Mesendoderm (in vitro differentiated cells): ENCODE measurements around the gene SHANK3.
"Not testable (repeated sequence)": the region's sequence is repeated elsewhere in the genome, so short reads cannot be mapped to it uniquely, and the experiment has no call there.

Experiments used
- DNase-seq: peaks from one replicate; pipeline ENCODE4 v3.0.0; 2013
- H2AK5ac ChIP-seq: 2 replicates; pipeline ENCODE4 v1.6.1; 2013; ENCODE audit warnings: low read length, inconsistent platforms
- H2BK120ac ChIP-seq: 2 replicates; pipeline ENCODE4 v1.6.1; 2013; ENCODE audit warnings: low read depth, mild to moderate bottlenecking, low read length, moderate library complexity, mixed read lengths
- H2BK15ac ChIP-seq: replicated peaks from 2 replicates; pipeline ENCODE4 v1.6.1; 2013; ENCODE audit warnings: low read depth, mild to moderate bottlenecking, moderate library complexity
- H2BK5ac ChIP-seq: 2 replicates; pipeline ENCODE4 v1.6.1; 2013; ENCODE audit warnings: low read length, inconsistent platforms
- H3K18ac ChIP-seq: 2 replicates; pipeline ENCODE4 v1.6.1; 2013; ENCODE audit warnings: mild to moderate bottlenecking, low read length, mixed read lengths
- H3K23ac ChIP-seq: one replicate; pipeline ENCODE4 v1.6.1; 2013; ENCODE audit warnings: low read length
- H3K27ac ChIP-seq: 2 replicates; pipeline ENCODE4 v1.5.1; 2013; ENCODE audit warnings: low read depth, mild to moderate bottlenecking, inconsistent platforms, low read length, moderate library complexity
- H3K27me3 ChIP-seq: 2 replicates; pipeline ENCODE4 v1.6.1; 2013; ENCODE audit warnings: low read length, control low read depth, mild to moderate bottlenecking, inconsistent platforms; ENCODE audit not compliant: insufficient read depth, poor library complexity
- H3K36me3 ChIP-seq: 2 replicates; pipeline ENCODE4 v1.6.1; 2013; ENCODE audit warnings: low read length, inconsistent platforms; ENCODE audit not compliant: control insufficient read depth, insufficient read depth
- H3K4ac ChIP-seq: one replicate; pipeline ENCODE4 v1.6.1; 2013; ENCODE audit warnings: low read depth, mild to moderate bottlenecking, low read length, moderate library complexity
- H3K4me1 ChIP-seq: 2 replicates; pipeline ENCODE4 v1.6.1; 2013; ENCODE audit warnings: low read depth, low read length, inconsistent platforms; ENCODE audit not compliant: control insufficient read depth
- H3K4me2 ChIP-seq: 2 replicates; pipeline ENCODE4 v1.6.1; 2013; ENCODE audit warnings: low read length
- H3K4me3 ChIP-seq: 2 replicates; pipeline ENCODE4 v1.5.1; 2013; ENCODE audit warnings: mild to moderate bottlenecking, low read length
- H3K56ac ChIP-seq: one replicate; pipeline ENCODE4 v1.6.1; 2013; ENCODE audit warnings: low read length
- H3K79me1 ChIP-seq: 2 replicates; pipeline ENCODE4 v1.6.1; 2013; ENCODE audit warnings: low read length, inconsistent platforms
- H3K79me2 ChIP-seq: 2 replicates; pipeline ENCODE4 v1.6.1; 2013; ENCODE audit warnings: mild to moderate bottlenecking, low read length; ENCODE audit not compliant: control insufficient read depth, insufficient read depth
- H3K9ac ChIP-seq: 2 replicates; pipeline ENCODE4 v1.6.1; 2013; ENCODE audit warnings: low read length, inconsistent platforms
- H4K5ac ChIP-seq: one replicate; pipeline ENCODE4 v1.6.1; 2013; ENCODE audit warnings: low read length
- H4K8ac ChIP-seq: one replicate; pipeline ENCODE4 v1.6.1; 2013; ENCODE audit warnings: low read depth, mild to moderate bottlenecking, control low read depth, low read length, moderate library complexity
- WGBS: extraction: QIAGEN DNeasy Blood & Tissue Kit; methylation state at CpG from one replicate; pipeline ENCODE4 v1.1.7; 2013; ENCODE audit warnings: low lambda C conversion rate, missing lambda C conversion rate; ENCODE audit not compliant: insufficient coverage; ENCODE audit errors: extremely low coverage; 5-methylcytosine and 5-hydroxymethylcytosine counted together

Gene SHANK3

DNA sequence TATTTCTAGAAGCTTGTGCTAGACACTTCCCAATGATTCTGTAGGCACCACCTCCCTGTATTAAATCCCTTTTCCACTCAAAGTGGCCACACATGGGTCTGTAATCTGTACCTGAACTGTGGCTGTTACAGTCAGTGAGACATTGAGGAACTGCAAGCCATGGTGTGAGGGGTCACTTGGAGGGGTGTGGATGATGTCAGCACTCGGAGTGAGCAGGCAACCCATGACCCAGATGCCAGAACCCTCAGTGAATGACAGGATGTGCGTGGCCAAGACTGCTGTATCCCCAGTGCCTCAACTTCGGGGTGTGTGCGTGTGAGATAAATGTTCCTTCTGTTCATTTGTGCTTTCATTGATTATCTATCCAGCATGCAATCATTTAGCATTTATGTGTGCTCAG is 14.7 kb upstream of the SHANK3 start:
- DNase-seq: no peak
- H3K23ac ChIP-seq: no peak overlapping the region
- no peak overlapping the region for H3K4me2 ChIP-seq
- H3K4me1 ChIP-seq: no peaks in the 10 kb centered on the region
- H3K18ac ChIP-seq: no peak overlapping the region
- no peak overlapping the region for H3K4me3 ChIP-seq
- no CpG with 5 or more reads among the region's 4 CpGs for WGBS
- H2AK5ac ChIP-seq: no peak overlapping the region
- H3K79me1 ChIP-seq: no peaks in the 10 kb centered on the region
- no peak overlapping the region for H2BK15ac ChIP-seq
- no peak overlapping the region for H4K5ac ChIP-seq
- no peak overlapping the region for H3K4ac ChIP-seq
- H3K36me3 ChIP-seq: no peaks in the 10 kb centered on the region
- no peak overlapping the region for H2BK5ac ChIP-seq
- no peak overlapping the region for H3K56ac ChIP-seq
- no peak overlapping the region for H3K27ac ChIP-seq
- H3K79me2 ChIP-seq: no peaks in the 10 kb centered on the region
- H3K27me3 ChIP-seq: no peaks in the 10 kb centered on the region
- no peak overlapping the region for H3K9ac ChIP-seq
- no peak overlapping the region for H4K8ac ChIP-seq
- H2BK120ac ChIP-seq: no peak overlapping the region

DNA sequence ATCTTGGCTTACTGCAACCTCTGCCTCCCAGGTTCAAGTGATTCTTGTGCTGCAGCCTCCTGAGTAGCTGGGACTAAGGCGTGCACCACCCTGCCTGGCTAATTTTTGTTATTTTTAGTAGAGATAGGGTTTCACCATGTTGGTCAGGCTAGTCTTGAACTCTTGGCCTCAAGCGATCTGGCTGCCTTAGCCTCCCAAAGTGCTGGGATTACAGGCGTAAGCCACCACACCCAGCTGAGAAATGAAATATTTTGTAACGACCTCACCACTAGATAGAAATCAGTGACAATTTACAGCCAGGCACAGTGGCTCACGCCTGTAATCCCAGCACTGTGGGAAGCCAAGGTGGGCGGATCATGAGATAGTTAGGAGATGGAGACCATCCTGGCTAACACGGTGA is 12.9 kb upstream of the SHANK3 start:
- WGBS: no CpG with 5 or more reads among the region's 7 CpGs

GRCh38 chr22:50660306-50660705 is 12.3 kb upstream of the SHANK3 start:
- no peak overlapping the region for H3K4me2 ChIP-seq
- no peak overlapping the region for H2BK15ac ChIP-seq
- no peak overlapping the region for H2BK5ac ChIP-seq
- H3K9ac ChIP-seq: no peak overlapping the region
- H3K27me3 ChIP-seq: no peaks in the 10 kb centered on the region
- no peaks in the 10 kb centered on the region for H3K79me1 ChIP-seq
- no peak overlapping the region for H3K23ac ChIP-seq
- H2AK5ac ChIP-seq: no peak overlapping the region
- no peak overlapping the region for H3K4me3 ChIP-seq
- H2BK120ac ChIP-seq: no peak overlapping the region
- H3K4ac ChIP-seq: no peak overlapping the region
- H3K18ac ChIP-seq: no peak overlapping the region
- no peak for DNase-seq
- no peak overlapping the region for H3K56ac ChIP-seq
- no peaks in the 10 kb centered on the region for H3K36me3 ChIP-seq
- H3K27ac ChIP-seq: no peak overlapping the region
- no peaks in the 10 kb centered on the region for H3K79me2 ChIP-seq
- H4K5ac ChIP-seq: no peak overlapping the region
- H4K8ac ChIP-seq: no peak overlapping the region
- H3K4me1 ChIP-seq: no peaks in the 10 kb centered on the region

More for the DNA sequence above, 12.9 kb upstream of the SHANK3 start:
- not testable (repeated sequence) for H3K4me1 ChIP-seq, H2BK5ac ChIP-seq, H3K9ac ChIP-seq, H3K79me1 ChIP-seq, H3K27ac ChIP-seq, H3K18ac ChIP-seq, H4K5ac ChIP-seq, H3K36me3 ChIP-seq, H3K23ac ChIP-seq, H3K79me2 ChIP-seq, H2BK15ac ChIP-seq, H2AK5ac ChIP-seq, DNase-seq, H3K27me3 ChIP-seq, H2BK120ac ChIP-seq, H4K8ac ChIP-seq, H3K4me2 ChIP-seq, H3K4ac ChIP-seq, H3K56ac ChIP-seq, H3K4me3 ChIP-seq

DNA sequence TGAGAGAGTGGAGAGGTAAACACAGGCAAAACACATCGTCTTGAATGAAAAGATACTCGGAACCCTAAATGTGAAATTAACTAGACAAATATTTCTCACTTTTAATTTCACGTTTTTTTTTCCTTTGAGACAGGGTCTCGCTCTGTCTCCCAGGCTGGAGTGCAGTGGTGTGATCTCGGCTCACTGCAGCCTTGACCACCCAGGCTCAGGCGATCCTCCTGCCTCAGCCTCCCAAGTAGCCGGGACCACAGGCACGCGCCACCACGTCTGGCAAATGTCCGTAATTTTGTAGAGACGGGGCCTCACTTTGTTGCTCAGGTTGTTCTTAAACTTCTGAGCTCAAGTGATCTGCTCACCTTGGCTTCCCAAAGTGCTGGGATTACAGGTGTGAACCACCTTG is 7.4 kb upstream of the SHANK3 start:
- H3K56ac ChIP-seq: no peak overlapping the region
- no peaks in the 10 kb centered on the region for H3K79me2 ChIP-seq
- no peak overlapping the region for H3K27ac ChIP-seq
- DNase-seq: no peak
- no peak overlapping the region for H2BK15ac ChIP-seq
- WGBS: no CpG with 5 or more reads among the region's 12 CpGs
- H3K4me3 ChIP-seq: no peak overlapping the region
- H3K4me2 ChIP-seq: no peak overlapping the region
- H3K36me3 ChIP-seq: no peaks in the 10 kb centered on the region
- H3K27me3 ChIP-seq: no peaks in the 10 kb centered on the region
- H2AK5ac ChIP-seq: no peak overlapping the region
- H2BK5ac ChIP-seq: no peak overlapping the region
- no peak overlapping the region for H3K18ac ChIP-seq
- H3K23ac ChIP-seq: no peak overlapping the region
- H3K9ac ChIP-seq: no peak overlapping the region
- no peak overlapping the region for H4K8ac ChIP-seq
- no peak overlapping the region for H2BK120ac ChIP-seq
- H3K4ac ChIP-seq: no peak overlapping the region
- H4K5ac ChIP-seq: no peak overlapping the region
- H3K4me1 ChIP-seq: no peaks in the 10 kb centered on the region
- H3K79me1 ChIP-seq: no peaks in the 10 kb centered on the region

GRCh38 chr22:50665738-50666137 is 6.9 kb upstream of the SHANK3 start:
- no peak overlapping the region for H2BK5ac ChIP-seq

GRCh38 chr22:50670513-50670912 is 2.1 kb upstream of the SHANK3 start:
- no peak overlapping the region for H2BK120ac ChIP-seq
- no CpG with 5 or more reads among the region's 4 CpGs for WGBS
- DNase-seq: no peak

More at GRCh38 chr22:50665738-50666137, 6.9 kb upstream of the SHANK3 start:
- Histone ChIP-seq H3K27me3 (no peaks in the 10 kb centered on the region), H2BK120ac (no peak overlapping the region), H3K18ac (no peak overlapping the region), H3K36me3 (no peaks in the 10 kb centered on the region), H2AK5ac (no peak overlapping the region), H3K9ac (no peak overlapping the region), H3K4me3 (no peak overlapping the region), H3K23ac (no peak overlapping the region), H3K4ac (no peak overlapping the region), H3K79me2 (no peaks in the 10 kb centered on the region), H3K79me1 (no peaks in the 10 kb centered on the region), H3K4me1 (no peaks in the 10 kb centered on the region), H4K5ac (no peak overlapping the region), H3K56ac (no peak overlapping the region), H2BK15ac (no peak overlapping the region), H3K4me2 (no peak overlapping the region), H4K8ac (no peak overlapping the region), H3K27ac (no peak overlapping the region)
- no peak for DNase-seq
- WGBS: no CpG with 5 or more reads among the region's 2 CpGs

More at GRCh38 chr22:50670513-50670912, 2.1 kb upstream of the SHANK3 start:
- H3K36me3 ChIP-seq: no peaks in the 10 kb centered on the region
- no peak overlapping the region for H3K9ac ChIP-seq
- no peaks in the 10 kb centered on the region for H3K27me3 ChIP-seq
- no peak overlapping the region for H2BK5ac ChIP-seq
- H3K27ac ChIP-seq: no peak overlapping the region
- no peak overlapping the region for H2AK5ac ChIP-seq
- no peak overlapping the region for H4K8ac ChIP-seq
- no peak overlapping the region for H4K5ac ChIP-seq
- no peak overlapping the region for H3K4me2 ChIP-seq
- H3K18ac ChIP-seq: no peak overlapping the region
- H3K4me3 ChIP-seq: no peak overlapping the region
- H3K79me2 ChIP-seq: no peaks in the 10 kb centered on the region
- H2BK15ac ChIP-seq: no peak overlapping the region
- H3K79me1 ChIP-seq: no peaks in the 10 kb centered on the region
- H3K4ac ChIP-seq: no peak overlapping the region
- no peak overlapping the region for H3K56ac ChIP-seq
- H3K23ac ChIP-seq: no peak overlapping the region
- H3K4me1 ChIP-seq: no peaks in the 10 kb centered on the region
